Lower leg skin (tissue), 4 donors: ENCODE data around the gene ATF7. TPM values are rescaled to one million over a fixed set of nuclear protein-coding genes. Genes with fewer than 3 reads are reported as not detected.
A peak's percentile ranks its signal among the peaks of the same experiment; 100 is the strongest.

Experiments
- DNase-seq, 2 donors: peaks; one replicate each; pipeline ENCODE4 v3.0.0-alpha.2; 2019; ENCODE audit warnings: low spot score in 2 of 2
- H3K4me3 ChIP-seq: fragments of 200-600 bp; sonication (generic); 2 replicates; pipeline ENCODE4 v1.5.1; 2017; ENCODE audit warnings: mild to moderate bottlenecking, low read depth; ENCODE audit not compliant: poor library complexity, severe bottlenecking
- POLR2A ChIP-seq, 2 donors: fragments of 450-650 bp; IDR thresholded peaks; one replicate each; pipeline ENCODE4 v1.6.1; 2016 to 2017; ENCODE audit warnings: antibody characterized with exemption in 2 of 2, mild to moderate bottlenecking in 1 of 2, moderate library complexity in 1 of 2
- WGBS, 2 donors: methylation state at CpG; one replicate each; pipeline ENCODE4 v1.1.5; 2018; 5-methylcytosine and 5-hydroxymethylcytosine counted together
- intact Hi-C: fragments of 100-400 bp; cut with DNase I; formaldehyde crosslinking; loops from one replicate; pipeline ENCODE4 v1.15.0; 2023; ENCODE audit warnings: low total_unique reads
- total RNA-seq, 4 donors: library from RNA; depleted of rRNA; stranded (reverse); fragments of >200 nt; gene quantifications; one replicate each; pipeline ENCODE4 v1.1.0, GENCODE V29; 2016
- TF ChIP-seq, protein P1 (sequence below), 3 donors: fragments of 450-650 bp; IDR thresholded peaks; one replicate each; pipeline ENCODE4 v1.5.1; 2016; ENCODE audit warnings: antibody characterized with exemption in 3 of 3, mild to moderate bottlenecking in 3 of 3, moderate library complexity in 2 of 3

Gene ATF7
- total RNA-seq, 4 donors from 2014 or later = 25.1 to 34.4 (median 29.0) TPM

- H3K4me3 ChIP-seq = no peak overlapping the region
- TF ChIP-seq, protein P1, sequence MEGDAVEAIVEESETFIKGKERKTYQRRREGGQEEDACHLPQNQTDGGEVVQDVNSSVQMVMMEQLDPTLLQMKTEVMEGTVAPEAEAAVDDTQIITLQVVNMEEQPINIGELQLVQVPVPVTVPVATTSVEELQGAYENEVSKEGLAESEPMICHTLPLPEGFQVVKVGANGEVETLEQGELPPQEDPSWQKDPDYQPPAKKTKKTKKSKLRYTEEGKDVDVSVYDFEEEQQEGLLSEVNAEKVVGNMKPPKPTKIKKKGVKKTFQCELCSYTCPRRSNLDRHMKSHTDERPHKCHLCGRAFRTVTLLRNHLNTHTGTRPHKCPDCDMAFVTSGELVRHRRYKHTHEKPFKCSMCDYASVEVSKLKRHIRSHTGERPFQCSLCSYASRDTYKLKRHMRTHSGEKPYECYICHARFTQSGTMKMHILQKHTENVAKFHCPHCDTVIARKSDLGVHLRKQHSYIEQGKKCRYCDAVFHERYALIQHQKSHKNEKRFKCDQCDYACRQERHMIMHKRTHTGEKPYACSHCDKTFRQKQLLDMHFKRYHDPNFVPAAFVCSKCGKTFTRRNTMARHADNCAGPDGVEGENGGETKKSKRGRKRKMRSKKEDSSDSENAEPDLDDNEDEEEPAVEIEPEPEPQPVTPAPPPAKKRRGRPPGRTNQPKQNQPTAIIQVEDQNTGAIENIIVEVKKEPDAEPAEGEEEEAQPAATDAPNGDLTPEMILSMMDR (IDR thresholded peaks at IDR 0.05) = no peak
- no peak for TF ChIP-seq POLR2A (IDR thresholded peaks at IDR 0.05)
- intact Hi-C loops = no loop called here
- no peak for DNase-seq
- 76 to 78% methylated on average over 7 of the region's 7 CpGs for WGBS, 2 donors
Measured at GRCh38 chr12:53664936-53665335, 38.8 kb upstream of the ATF7 start.

- no peak for TF ChIP-seq POLR2A (IDR thresholded peaks at IDR 0.05)
- TF ChIP-seq, protein P1 (IDR thresholded peaks at IDR 0.05) = no peak
- intact Hi-C loops = no loop called here
- no peak for DNase-seq
- no peak overlapping the region for H3K4me3 ChIP-seq
- 84 to 87% methylated on average over 5 of the region's 5 CpGs for WGBS, 2 donors
Measured at GRCh38 chr12:53664191-53664590, 38.0 kb upstream of the ATF7 start.

DNA sequence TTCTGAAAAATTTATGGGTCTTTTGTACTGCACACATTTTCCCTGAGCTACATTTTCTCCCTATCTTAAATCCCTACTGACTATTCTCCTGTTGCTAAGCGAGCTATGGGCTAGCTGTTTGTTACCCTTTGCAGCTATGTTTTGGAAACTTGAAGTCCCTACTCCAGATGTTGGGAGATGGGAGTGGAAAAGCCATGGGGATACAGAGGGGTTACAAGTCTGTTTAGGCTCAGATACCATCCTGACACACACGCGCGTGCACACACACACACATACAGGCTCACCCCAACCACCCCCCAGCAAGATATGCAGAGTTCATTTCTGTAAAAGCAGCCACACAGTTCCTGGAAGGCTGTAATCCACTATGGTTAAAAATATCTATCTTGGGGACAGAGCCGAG, 33.9 kb upstream of the ATF7 start:
- H3K4me3 ChIP-seq = no peak overlapping the region
- no peak for DNase-seq
- TF ChIP-seq, protein P1 (IDR thresholded peaks at IDR 0.05) = no peak
- no peak for TF ChIP-seq POLR2A (IDR thresholded peaks at IDR 0.05)
- intact Hi-C loops = no loop called here
- 49 to 66% methylated on average over 5 of the region's 5 CpGs for WGBS, 2 donors

GRCh38 chr12:53659571-53659981, 33.4 kb upstream of the ATF7 start:
- no peak overlapping the region for H3K4me3 ChIP-seq
- no peak for TF ChIP-seq POLR2A (IDR thresholded peaks at IDR 0.05)
- TF ChIP-seq, protein P1 (IDR thresholded peaks at IDR 0.05) = no peak
- intact Hi-C loops = no loop called here
- WGBS, 2 donors = 21 to 27% methylated on average over 2 of the region's 2 CpGs
- DNase-seq = no peak

- TF ChIP-seq, protein P1 (IDR thresholded peaks at IDR 0.05) = no peak
- no peak for TF ChIP-seq POLR2A (IDR thresholded peaks at IDR 0.05)
- peak in 1 of 2 donors; percentile 41 for DNase-seq
- WGBS, 2 donors = 30 to 39% methylated on average over 3 of the region's 3 CpGs
- H3K4me3 ChIP-seq = no peak overlapping the region
- intact Hi-C loops = no loop called here
Measured at GRCh38 chr12:53659011-53659551, 32.9 kb upstream of the ATF7 start.

GRCh38 chr12:53657041-53657440, 30.9 kb upstream of the ATF7 start:
- no peak for TF ChIP-seq POLR2A (IDR thresholded peaks at IDR 0.05)
- TF ChIP-seq, protein P1 (IDR thresholded peaks at IDR 0.05) = no peak
- WGBS, 2 donors = 80 to 91% methylated on average over 4 of the region's 4 CpGs
- intact Hi-C loops = no loop called here
- DNase-seq = no peak
- no peak overlapping the region for H3K4me3 ChIP-seq
